DND-41 (cell line): ENCODE measurements around the gene FAM53B.

Experiments used
- CTCF ChIP-seq: IDR thresholded peaks from 2 replicates; pipeline ENCODE4 v1.5.1; 2012; ENCODE audit warnings: borderline replicate concordance, low read length, moderate library complexity, mild to moderate bottlenecking; ENCODE audit not compliant: poor library complexity, severe bottlenecking; ENCODE audit errors: extremely low read depth
- EZH2 ChIP-seq: IDR thresholded peaks from 3 replicates; pipeline ENCODE4 v1.6.1; 2012; ENCODE audit warnings: borderline replicate concordance, low read depth, mild to moderate bottlenecking, moderate library complexity, low read length, inconsistent platforms; ENCODE audit not compliant: severe bottlenecking

- TF ChIP-seq CTCF = no peak
- no peak for TF ChIP-seq EZH2
Observed at GRCh38 chr10:124574456-124575070, 169.6 kb downstream of the FAM53B start.
